ENCODE data around the gene THRB.

DNA sequence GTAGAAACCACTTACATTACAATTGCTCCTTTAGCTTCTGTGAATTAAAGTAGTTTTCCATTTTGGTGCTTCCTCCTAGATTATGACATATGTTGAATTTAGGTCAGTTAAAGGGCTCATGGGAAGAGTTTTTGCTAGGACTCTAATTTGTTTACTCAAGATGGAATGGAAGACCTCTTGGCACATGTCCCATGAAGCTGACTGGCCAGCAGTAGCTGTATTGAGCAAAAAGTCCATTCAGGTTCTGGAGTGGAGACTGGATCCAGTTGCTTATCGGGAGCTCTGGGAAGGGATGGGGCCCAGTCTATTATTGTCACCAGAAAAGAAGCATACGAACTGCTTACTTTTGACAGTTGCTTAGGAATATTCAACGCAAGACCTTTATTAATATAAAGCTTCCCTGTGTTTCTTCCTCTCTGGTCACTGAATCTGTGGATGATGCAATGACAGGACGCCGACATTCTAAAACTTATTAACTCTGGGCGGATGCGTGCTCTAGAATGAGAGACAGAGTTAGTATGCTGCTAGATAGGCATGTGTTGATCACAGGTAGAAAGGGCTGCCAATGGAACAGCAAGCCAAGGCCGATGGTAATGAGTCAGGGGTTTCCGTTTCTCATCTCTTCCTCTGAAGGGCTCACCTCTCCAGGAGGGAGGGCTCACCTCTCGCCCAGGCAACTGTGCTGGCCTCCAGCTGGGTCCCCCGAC, 393.8 kb downstream of the THRB start:
- TF ChIP-seq, protein P1, sequence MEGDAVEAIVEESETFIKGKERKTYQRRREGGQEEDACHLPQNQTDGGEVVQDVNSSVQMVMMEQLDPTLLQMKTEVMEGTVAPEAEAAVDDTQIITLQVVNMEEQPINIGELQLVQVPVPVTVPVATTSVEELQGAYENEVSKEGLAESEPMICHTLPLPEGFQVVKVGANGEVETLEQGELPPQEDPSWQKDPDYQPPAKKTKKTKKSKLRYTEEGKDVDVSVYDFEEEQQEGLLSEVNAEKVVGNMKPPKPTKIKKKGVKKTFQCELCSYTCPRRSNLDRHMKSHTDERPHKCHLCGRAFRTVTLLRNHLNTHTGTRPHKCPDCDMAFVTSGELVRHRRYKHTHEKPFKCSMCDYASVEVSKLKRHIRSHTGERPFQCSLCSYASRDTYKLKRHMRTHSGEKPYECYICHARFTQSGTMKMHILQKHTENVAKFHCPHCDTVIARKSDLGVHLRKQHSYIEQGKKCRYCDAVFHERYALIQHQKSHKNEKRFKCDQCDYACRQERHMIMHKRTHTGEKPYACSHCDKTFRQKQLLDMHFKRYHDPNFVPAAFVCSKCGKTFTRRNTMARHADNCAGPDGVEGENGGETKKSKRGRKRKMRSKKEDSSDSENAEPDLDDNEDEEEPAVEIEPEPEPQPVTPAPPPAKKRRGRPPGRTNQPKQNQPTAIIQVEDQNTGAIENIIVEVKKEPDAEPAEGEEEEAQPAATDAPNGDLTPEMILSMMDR (tag by site-specific recombination; IDR thresholded peaks at IDR 0.05) = no peak
- TF ChIP-seq, protein P2, sequence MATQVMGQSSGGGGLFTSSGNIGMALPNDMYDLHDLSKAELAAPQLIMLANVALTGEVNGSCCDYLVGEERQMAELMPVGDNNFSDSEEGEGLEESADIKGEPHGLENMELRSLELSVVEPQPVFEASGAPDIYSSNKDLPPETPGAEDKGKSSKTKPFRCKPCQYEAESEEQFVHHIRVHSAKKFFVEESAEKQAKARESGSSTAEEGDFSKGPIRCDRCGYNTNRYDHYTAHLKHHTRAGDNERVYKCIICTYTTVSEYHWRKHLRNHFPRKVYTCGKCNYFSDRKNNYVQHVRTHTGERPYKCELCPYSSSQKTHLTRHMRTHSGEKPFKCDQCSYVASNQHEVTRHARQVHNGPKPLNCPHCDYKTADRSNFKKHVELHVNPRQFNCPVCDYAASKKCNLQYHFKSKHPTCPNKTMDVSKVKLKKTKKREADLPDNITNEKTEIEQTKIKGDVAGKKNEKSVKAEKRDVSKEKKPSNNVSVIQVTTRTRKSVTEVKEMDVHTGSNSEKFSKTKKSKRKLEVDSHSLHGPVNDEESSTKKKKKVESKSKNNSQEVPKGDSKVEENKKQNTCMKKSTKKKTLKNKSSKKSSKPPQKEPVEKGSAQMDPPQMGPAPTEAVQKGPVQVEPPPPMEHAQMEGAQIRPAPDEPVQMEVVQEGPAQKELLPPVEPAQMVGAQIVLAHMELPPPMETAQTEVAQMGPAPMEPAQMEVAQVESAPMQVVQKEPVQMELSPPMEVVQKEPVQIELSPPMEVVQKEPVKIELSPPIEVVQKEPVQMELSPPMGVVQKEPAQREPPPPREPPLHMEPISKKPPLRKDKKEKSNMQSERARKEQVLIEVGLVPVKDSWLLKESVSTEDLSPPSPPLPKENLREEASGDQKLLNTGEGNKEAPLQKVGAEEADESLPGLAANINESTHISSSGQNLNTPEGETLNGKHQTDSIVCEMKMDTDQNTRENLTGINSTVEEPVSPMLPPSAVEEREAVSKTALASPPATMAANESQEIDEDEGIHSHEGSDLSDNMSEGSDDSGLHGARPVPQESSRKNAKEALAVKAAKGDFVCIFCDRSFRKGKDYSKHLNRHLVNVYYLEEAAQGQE (tag by site-specific recombination; IDR thresholded peaks at IDR 0.05) = no peak
- TF ChIP-seq ZNF777 (tag by site-specific recombination; IDR thresholded peaks at IDR 0.05; ENCODE audit: borderline replicate concordance) = no peak
